ENCODE data around the gene NUTF2. TPM values are rescaled to one million over a fixed set of nuclear protein-coding genes. Genes with fewer than 3 reads are reported as not detected.

Gene NUTF2
- total RNA-seq, 1 donor from 2014 or later = 177 TPM

DNA sequence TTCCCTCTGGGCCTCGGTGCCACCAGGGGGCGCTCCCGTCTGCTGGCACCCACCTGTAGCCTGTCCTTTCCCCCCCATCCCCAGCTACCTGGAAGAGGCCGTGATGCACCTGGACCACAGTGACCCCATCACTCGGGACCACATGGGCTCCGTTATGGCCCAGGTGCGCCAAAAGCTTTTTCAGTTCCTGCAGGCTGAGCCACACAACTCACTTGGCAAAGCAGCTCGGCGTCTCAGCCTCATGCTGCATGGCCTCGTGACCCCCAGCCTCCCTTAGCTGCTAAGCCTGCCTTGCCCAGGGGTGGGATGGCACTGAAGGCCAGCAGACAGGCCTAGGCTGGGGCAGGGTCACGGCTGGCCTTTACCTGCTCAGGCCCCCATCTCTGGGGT, 37.1 kb downstream of the NUTF2 start:
- peaks cover 16% of the 10 kb centered on the region for H3K36me3 Mint-ChIP-seq (ENCODE audit: insufficient read depth)
- H3K27ac Mint-ChIP-seq = no peak overlapping the region
- H3K27me3 Mint-ChIP-seq = no peaks in the 10 kb centered on the region

DNA sequence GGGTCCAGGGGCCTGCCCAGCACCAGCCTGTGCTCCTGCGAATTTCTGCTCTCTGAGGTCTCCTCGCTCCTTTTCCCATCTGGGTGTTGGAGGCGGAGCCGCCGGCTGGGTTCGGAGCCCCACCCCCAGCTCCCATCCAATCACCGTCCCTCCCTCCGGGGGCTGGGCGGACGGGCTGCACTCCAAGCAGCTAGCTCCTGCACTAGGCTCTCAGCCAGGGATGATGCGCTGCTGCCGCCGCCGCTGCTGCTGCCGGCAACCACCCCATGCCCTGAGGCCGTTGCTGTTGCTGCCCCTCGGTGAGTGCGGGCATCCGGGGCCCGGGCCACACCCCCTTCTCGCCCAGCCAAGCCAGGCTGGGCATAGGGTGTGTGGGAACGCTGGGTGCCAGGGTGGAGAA, 38.0 kb downstream of the NUTF2 start, which contains the start of gene NRN1L:
TSS of gene NRN1L (plus strand) at position 202 of the 400 bp plus-strand sequence. CDS start at position 221, 19 bp downstream.
- H3K27me3 Mint-ChIP-seq = no peaks in the 10 kb centered on the region

More for the DNA sequence above, 37.1 kb downstream of the NUTF2 start:
- Mint-ChIP-seq H3K4me3 (ENCODE audit: low read depth) (no peak overlapping the region), H3K4me1 (ENCODE audit: low read depth) (peaks cover 2% of the 10 kb centered on the region), H3K9me3 (ENCODE audit: low read depth) (no peaks in the 10 kb centered on the region)
- TF ChIP-seq, protein P1, sequence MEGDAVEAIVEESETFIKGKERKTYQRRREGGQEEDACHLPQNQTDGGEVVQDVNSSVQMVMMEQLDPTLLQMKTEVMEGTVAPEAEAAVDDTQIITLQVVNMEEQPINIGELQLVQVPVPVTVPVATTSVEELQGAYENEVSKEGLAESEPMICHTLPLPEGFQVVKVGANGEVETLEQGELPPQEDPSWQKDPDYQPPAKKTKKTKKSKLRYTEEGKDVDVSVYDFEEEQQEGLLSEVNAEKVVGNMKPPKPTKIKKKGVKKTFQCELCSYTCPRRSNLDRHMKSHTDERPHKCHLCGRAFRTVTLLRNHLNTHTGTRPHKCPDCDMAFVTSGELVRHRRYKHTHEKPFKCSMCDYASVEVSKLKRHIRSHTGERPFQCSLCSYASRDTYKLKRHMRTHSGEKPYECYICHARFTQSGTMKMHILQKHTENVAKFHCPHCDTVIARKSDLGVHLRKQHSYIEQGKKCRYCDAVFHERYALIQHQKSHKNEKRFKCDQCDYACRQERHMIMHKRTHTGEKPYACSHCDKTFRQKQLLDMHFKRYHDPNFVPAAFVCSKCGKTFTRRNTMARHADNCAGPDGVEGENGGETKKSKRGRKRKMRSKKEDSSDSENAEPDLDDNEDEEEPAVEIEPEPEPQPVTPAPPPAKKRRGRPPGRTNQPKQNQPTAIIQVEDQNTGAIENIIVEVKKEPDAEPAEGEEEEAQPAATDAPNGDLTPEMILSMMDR (IDR thresholded peaks at IDR 0.05; ENCODE audit: unreplicated experiment) = peak; percentile 90
- DNase-seq (ENCODE audit: low spot score, unreplicated experiment) = peak; percentile 70

DNA sequence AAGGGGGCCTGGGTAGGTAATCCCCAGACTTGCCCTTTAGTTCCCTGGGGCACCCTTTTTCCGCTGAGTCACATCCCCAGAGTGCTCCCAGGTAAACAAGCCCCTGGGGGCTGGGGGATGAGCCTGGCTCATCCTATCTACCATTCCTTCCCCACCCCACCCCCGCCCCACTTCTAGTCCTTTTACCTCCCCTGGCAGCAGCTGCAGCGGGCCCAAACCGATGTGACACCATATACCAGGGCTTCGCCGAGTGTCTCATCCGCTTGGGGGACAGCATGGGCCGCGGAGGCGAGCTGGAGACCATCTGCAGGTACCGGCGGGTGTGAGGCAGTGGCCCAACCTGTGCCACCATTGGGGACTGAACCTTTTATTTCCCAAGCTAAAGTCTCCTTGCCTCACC, 38.8 kb downstream of the NUTF2 start:
- Mint-ChIP-seq H3K4me3 (ENCODE audit: low read depth) (no peak overlapping the region), H3K27me3 (no peaks in the 10 kb centered on the region), H3K36me3 (ENCODE audit: insufficient read depth) (peaks cover 13% of the 10 kb centered on the region), H3K4me1 (ENCODE audit: low read depth) (peaks cover 3% of the 10 kb centered on the region), H3K9me3 (ENCODE audit: low read depth) (no peaks in the 10 kb centered on the region), H3K27ac (no peak overlapping the region)
- no peak for DNase-seq (ENCODE audit: low spot score, unreplicated experiment)
- TF ChIP-seq, protein P1 (IDR thresholded peaks at IDR 0.05; ENCODE audit: unreplicated experiment) = no peak

More for the DNA sequence above, 38.0 kb downstream of the NUTF2 start, which contains the start of gene NRN1L:
- Mint-ChIP-seq H3K4me1 (ENCODE audit: low read depth) (peaks cover 2% of the 10 kb centered on the region), H3K36me3 (ENCODE audit: insufficient read depth) (peaks cover 15% of the 10 kb centered on the region), H3K4me3 (ENCODE audit: low read depth) (no peak within 1 kb of the TSS), H3K27ac (no peak within 1 kb of the TSS), H3K9me3 (ENCODE audit: low read depth) (no peaks in the 10 kb centered on the region)
- peak; percentile 34 for DNase-seq (ENCODE audit: low spot score, unreplicated experiment)
- TF ChIP-seq, protein P1 (IDR thresholded peaks at IDR 0.05; ENCODE audit: unreplicated experiment) = no peak

DNA sequence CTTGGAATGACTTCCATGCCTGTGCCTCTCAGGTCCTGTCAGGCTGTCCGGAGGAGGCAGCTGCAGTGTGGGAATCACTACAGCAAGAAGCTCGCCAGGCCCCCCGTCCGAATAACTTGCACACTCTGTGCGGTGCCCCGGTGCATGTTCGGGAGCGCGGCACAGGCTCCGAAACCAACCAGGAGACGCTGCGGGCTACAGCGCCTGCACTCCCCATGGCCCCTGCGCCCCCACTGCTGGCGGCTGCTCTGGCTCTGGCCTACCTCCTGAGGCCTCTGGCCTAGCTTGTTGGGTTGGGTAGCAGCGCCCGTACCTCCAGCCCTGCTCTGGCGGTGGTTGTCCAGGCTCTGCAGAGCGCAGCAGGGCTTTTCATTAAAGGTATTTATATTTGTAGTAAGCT, 39.2 kb downstream of the NUTF2 start:
- peaks cover 13% of the 10 kb centered on the region for H3K36me3 Mint-ChIP-seq (ENCODE audit: insufficient read depth)

DNA sequence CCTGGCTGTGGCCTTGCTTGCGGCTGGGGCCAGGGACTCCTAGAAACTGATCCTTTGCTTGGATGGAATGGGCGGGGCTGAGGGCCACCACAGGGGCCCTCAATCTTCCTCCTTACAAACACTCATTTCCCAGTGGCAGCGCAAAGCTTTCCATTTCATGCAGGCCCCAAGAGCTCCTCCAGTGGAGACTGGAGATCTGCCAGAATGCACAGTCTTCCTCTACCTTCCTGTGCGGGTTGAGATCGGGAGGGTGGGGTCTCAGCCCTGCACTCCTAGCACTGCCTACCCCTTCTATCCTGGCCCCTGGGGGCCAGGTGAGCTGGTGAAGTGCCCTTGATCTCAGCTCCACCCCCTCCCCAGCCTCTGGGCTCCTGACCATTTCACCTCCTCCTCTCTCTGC, 39.7 kb downstream of the NUTF2 start:
- Mint-ChIP-seq H3K4me1 (ENCODE audit: low read depth) (peaks cover 6% of the 10 kb centered on the region), H3K27ac (no peak overlapping the region), H3K27me3 (no peaks in the 10 kb centered on the region), H3K36me3 (ENCODE audit: insufficient read depth) (peaks cover 13% of the 10 kb centered on the region), H3K9me3 (ENCODE audit: low read depth) (no peaks in the 10 kb centered on the region), H3K4me3 (ENCODE audit: low read depth) (no peak overlapping the region)
- no peak for DNase-seq (ENCODE audit: low spot score, unreplicated experiment)
- TF ChIP-seq, protein P1 (IDR thresholded peaks at IDR 0.05; ENCODE audit: unreplicated experiment) = no peak

More for the DNA sequence above, 39.2 kb downstream of the NUTF2 start:
- Mint-ChIP-seq H3K27ac (no peak overlapping the region), H3K4me1 (ENCODE audit: low read depth) (peaks cover 6% of the 10 kb centered on the region), H3K27me3 (no peaks in the 10 kb centered on the region), H3K9me3 (ENCODE audit: low read depth) (no peaks in the 10 kb centered on the region), H3K4me3 (ENCODE audit: low read depth) (no peak overlapping the region)
- no peak for DNase-seq (ENCODE audit: low spot score, unreplicated experiment)
- TF ChIP-seq, protein P1 (IDR thresholded peaks at IDR 0.05; ENCODE audit: unreplicated experiment) = no peak
